GM18873 (cell line): Measurements from ENCODE around the gene C4orf17.

Source experiments
- ATAC-seq: cut with Tn5 transposase; IDR thresholded peaks from one replicate; pipeline ENCODE4 v1.9.1; 2021; ENCODE audit warnings: mild to moderate bottlenecking, moderate library complexity, moderate number of reproducible peaks; ENCODE audit not compliant: unreplicated experiment, low FRiP score

Gene C4orf17

GRCh38 chr4:99536271-99536670, 25.4 kb downstream of the C4orf17 start:
- ATAC-seq = no peak

- no peak for ATAC-seq
These were observed 26.0 kb downstream of the C4orf17 start for GRCh38 chr4:99536848-99537247.

- ATAC-seq = no peak
These were observed 26.9 kb downstream of the C4orf17 start for GRCh38 chr4:99537674-99538073.

GRCh38 chr4:99540277-99540939, 29.6 kb downstream of the C4orf17 start:
- no peak for ATAC-seq

- ATAC-seq = no peak
These were observed 42.1 kb downstream of the C4orf17 start for GRCh38 chr4:99552872-99553271.

- ATAC-seq = peak; percentile 91
These were observed 52.7 kb downstream of the C4orf17 start, which contains the start of gene TRMT10A for GRCh38 chr4:99563310-99564186. TRMT10A (minus strand) TSS chr4:99564039; CDS start chr4:99559338, 4,701 bp downstream.

GRCh38 chr4:99564921-99565320, 54.1 kb downstream of the C4orf17 start:
- ATAC-seq = no peak

GRCh38 chr4:99571883-99572282, 61.1 kb downstream of the C4orf17 start:
- no peak for ATAC-seq

- ATAC-seq = no peak
These were observed 61.9 kb downstream of the C4orf17 start for GRCh38 chr4:99572527-99573240.

GRCh38 chr4:99573735-99574368, 63.0 kb downstream of the C4orf17 start:
- ATAC-seq = no peak

- ATAC-seq = peak; percentile 81
These were observed 63.9 kb downstream of the C4orf17 start, which contains the start of gene MTTP for GRCh38 chr4:99574530-99575324. MTTP (plus strand) TSS chr4:99574824; CDS start chr4:99574910, 86 bp downstream.

- ATAC-seq = no peak
These were observed 67.9 kb downstream of the C4orf17 start for GRCh38 chr4:99578714-99579113.

GRCh38 chr4:99585516-99585915, 74.7 kb downstream of the C4orf17 start:
- no peak for ATAC-seq

- ATAC-seq = no peak
These were observed 75.5 kb downstream of the C4orf17 start for GRCh38 chr4:99586322-99586721.

GRCh38 chr4:99586797-99587196, 76.0 kb downstream of the C4orf17 start:
- no peak for ATAC-seq

- no peak for ATAC-seq
These were observed 76.5 kb downstream of the C4orf17 start for GRCh38 chr4:99587309-99587708.

GRCh38 chr4:99587803-99588202, 77.0 kb downstream of the C4orf17 start:
- ATAC-seq = no peak

GRCh38 chr4:99591757-99592156, 80.9 kb downstream of the C4orf17 start:
- ATAC-seq = no peak
